K562 (cell line): ENCODE measurements around the gene IL15. TPM values are rescaled to one million over a fixed set of nuclear protein-coding genes. Genes with fewer than 3 reads are reported as not detected.

Experiments used
- ATAC-seq: fragments of 200-7000 bp; cut with Tn5 transposase; 3 replicates; pipeline ENCODE4 v1.9.1; 2020; ENCODE audit warnings: moderate library complexity
- BruUV-seq: library from RNA; stranded (reverse); fragments of 400-500 nt; replicated peaks from 2 replicates; lab custom pipeline; 2021; lab: Mats Ljungman, UMichigan
- CTCF ChIA-PET: fragments of 300-600 bp; formaldehyde crosslinking; extraction: SDS; loops from one replicate; lab custom pipeline; 2021; ENCODE audit warnings: low intra/inter-chr PET ratio; lab: Yijun Ruan, JAX
- POLR2A ChIA-PET: fragments of 300-600, 350-650 bp; sonication (Branson Sonifier 250); formaldehyde crosslinking; extraction: SDS; loops from one replicate; lab custom pipeline; 2021; ENCODE audit warnings: antibody characterized with exemption, inconsistent platforms; lab: Yijun Ruan, JAX
- DNase-seq, 4 experiments: peaks; one replicate each; pipeline versions ENCODE4 v3.0.0 to v3.0.0-alpha.2; 2011 to 2018; ENCODE audit warnings: low spot score in 3 of 4, mixed read lengths in 3 of 4; ENCODE audit errors: extremely low read depth in 1 of 4
- FAIRE-seq: peaks from 2 replicates; lab custom pipeline; 2011; peaks lifted over from hg19 to GRCh38; lab: Jason Lieb, UNC
- H2AFZ ChIP-seq: 2 replicates; pipeline ENCODE4 v1.6.0; 2011; ENCODE audit warnings: low read depth, low read length, control low read depth, inconsistent platforms
- H3K27ac ChIP-seq: fragments of 200-600 bp; 3 replicates; pipeline ENCODE4 v1.8.0; 2011; ENCODE audit warnings: low read depth, mild to moderate bottlenecking, control low read depth, inconsistent platforms, low read length, moderate library complexity, mixed read lengths; ENCODE audit errors: extremely low read depth
- H3K27me3 ChIP-seq, 2 experiments: fragments of 300-600 bp in 1 of 2; 2 replicates in 1 of 2; 3 replicates in 1 of 2; pipeline versions ENCODE4 v1.6.0 to v1.8.0; 2011; ENCODE audit warnings: inconsistent platforms in 2 of 2, low read length in 2 of 2, mild to moderate bottlenecking in 1 of 2, mixed read lengths in 1 of 2, moderate library complexity in 1 of 2; ENCODE audit not compliant: control insufficient read depth in 2 of 2, insufficient read depth in 2 of 2
- H3K36me3 ChIP-seq: fragments of 300-600 bp; 3 replicates; pipeline ENCODE4 v1.8.0; 2011; ENCODE audit warnings: mild to moderate bottlenecking, low read length, inconsistent platforms; ENCODE audit not compliant: control insufficient read depth, insufficient read depth
- H3K4me1 ChIP-seq, 2 experiments: fragments of 200-600 bp in 1 of 2; replicated peaks in 1 of 2; 2 replicates in 1 of 2; 3 replicates in 1 of 2; pipeline versions ENCODE4 v1.5.1 to v1.8.0; 2011; ENCODE audit warnings: inconsistent platforms in 2 of 2, low read length in 2 of 2, mild to moderate bottlenecking in 1 of 2, mixed read lengths in 1 of 2, moderate library complexity in 1 of 2; ENCODE audit not compliant: control insufficient read depth in 2 of 2, insufficient read depth in 2 of 2
- H3K4me2 ChIP-seq: 2 replicates; pipeline ENCODE4 v1.6.1; 2011; ENCODE audit warnings: low read length, control low read depth, inconsistent platforms, mixed read lengths; ENCODE audit not compliant: insufficient read depth
- H3K4me3 ChIP-seq: fragments of 200-600 bp; sonication (generic), shearing (Covaris generic); 2 replicates; pipeline ENCODE4 v1.5.1; 2016; ENCODE audit warnings: control low read depth, inconsistent platforms
- H3K79me2 ChIP-seq: fragments of 200-600 bp; 3 replicates; pipeline ENCODE4 v1.8.0; 2011; ENCODE audit warnings: low read length, inconsistent platforms; ENCODE audit not compliant: control insufficient read depth, insufficient read depth
- H3K9ac ChIP-seq, 2 experiments: 2 replicates each; pipeline versions ENCODE4 v1.6.0 to v1.6.1; 2011; ENCODE audit warnings: low read depth in 2 of 2, low read length in 2 of 2, control low read depth in 1 of 2, inconsistent platforms in 1 of 2, mild to moderate bottlenecking in 1 of 2, mixed read lengths in 1 of 2; ENCODE audit not compliant: insufficient read depth in 1 of 2
- H3K9me1 ChIP-seq: one replicate; pipeline ENCODE4 v1.6.0; 2011; ENCODE audit warnings: inconsistent platforms, mild to moderate bottlenecking, low read length, moderate library complexity; ENCODE audit not compliant: control insufficient read depth, insufficient read depth
- H3K9me3 ChIP-seq: replicated peaks from 2 replicates; pipeline ENCODE4 v1.5.1; 2011; ENCODE audit warnings: low read depth, low read length, inconsistent platforms; ENCODE audit not compliant: control insufficient read depth, insufficient read depth
- H4K20me1 ChIP-seq: replicated peaks from 2 replicates; pipeline ENCODE4 v1.6.1; 2011; ENCODE audit warnings: low read length, inconsistent platforms, mixed read lengths; ENCODE audit not compliant: control insufficient read depth, insufficient read depth
- C11orf30 ChIP-seq: fragments of 450-650 bp; IDR thresholded peaks from 2 replicates; pipeline ENCODE4 v1.6.1; 2016; ENCODE audit warnings: low read depth, mild to moderate bottlenecking
- CSDE1 ChIP-seq, 2 experiments: fragments of 450-650 bp; IDR thresholded peaks; 2 replicates each; pipeline ENCODE4 v1.6.1; 2016; ENCODE audit warnings: mild to moderate bottlenecking in 1 of 2
- DIDO1 ChIP-seq: fragments of 450-650 bp; IDR thresholded peaks from 2 replicates; pipeline ENCODE4 v1.6.1; 2016; ENCODE audit warnings: low read depth, missing biosample characterization, missing genetic modification characterization
- KAT2B ChIP-seq: IDR thresholded peaks from one replicate; pipeline ENCODE4 v1.6.1; 2012; ENCODE audit warnings: low read depth, mild to moderate bottlenecking, control low read depth, inconsistent platforms, low read length, moderate library complexity
- KHSRP ChIP-seq: fragments of 450-650 bp; IDR thresholded peaks from 2 replicates; pipeline ENCODE4 v1.6.1; 2017
- OTX1 ChIP-seq: fragments of 450-650 bp; formaldehyde crosslinking; IDR thresholded peaks from 2 replicates; pipeline ENCODE4 v1.4.0; 2022; ENCODE audit warnings: mild to moderate bottlenecking
- PHF8 ChIP-seq: fragments of 200-600 bp; sonication (generic); IDR thresholded peaks from 2 replicates; pipeline ENCODE4 v1.6.1; 2012; ENCODE audit warnings: mixed run types, mild to moderate bottlenecking, inconsistent platforms, low read length, moderate library complexity, borderline replicate concordance
- PPARD ChIP-seq: fragments of 250-450 bp; sonication (Bioruptor Pico); IDR thresholded peaks from 2 replicates; pipeline ENCODE4 v1.8.0; 2022; ENCODE audit warnings: inconsistent platforms, mild to moderate bottlenecking, moderate library complexity
- RFX7 ChIP-seq: fragments of 250-450 bp; sonication (Bioruptor Pico); IDR thresholded peaks from 2 replicates; pipeline ENCODE4 v1.5.1; 2021; ENCODE audit warnings: mild to moderate bottlenecking
- SIN3A ChIP-seq, 2 experiments: fragments of 150-350 bp in 1 of 2; IDR thresholded peaks; 2 replicates each; pipeline ENCODE4 v1.6.1; 2011 to 2016; ENCODE audit warnings: borderline replicate concordance in 2 of 2, low read depth in 2 of 2, low read length in 2 of 2, mild to moderate bottlenecking in 2 of 2, moderate library complexity in 2 of 2; ENCODE audit not compliant: control insufficient read depth in 1 of 2
- SMARCC2 ChIP-seq: fragments of 450-650 bp; IDR thresholded peaks from 2 replicates; pipeline ENCODE4 v1.6.1; 2017; ENCODE audit warnings: antibody characterized with exemption, moderate library complexity, mild to moderate bottlenecking, low read depth
- SREBF2 ChIP-seq: sonication (generic); formaldehyde crosslinking; IDR thresholded peaks from 2 replicates; pipeline ENCODE4 v1.4.0; 2020; ENCODE audit warnings: mild to moderate bottlenecking, missing genetic modification reagents
- SRSF1 ChIP-seq: fragments of 200-400 bp; formaldehyde crosslinking; IDR thresholded peaks from 2 replicates; pipeline ENCODE4 v1.6.1; 2017; ENCODE audit warnings: mild to moderate bottlenecking, low read depth, low read length, moderate library complexity
- TAF9B ChIP-seq: fragments of 450-650 bp; IDR thresholded peaks from 2 replicates; pipeline ENCODE4 v1.6.1; 2018; ENCODE audit warnings: mild to moderate bottlenecking; ENCODE audit not compliant: partially characterized antibody
- ZNF184 ChIP-seq: sonication (generic); formaldehyde crosslinking; IDR thresholded peaks from 2 replicates; pipeline ENCODE4 v1.5.0; 2020; ENCODE audit warnings: missing genetic modification reagents
- in situ Hi-C: fragments of 300-500 bp; cut with MboI; formaldehyde crosslinking; loops from 4 replicates; pipeline ENCODE4 v1.15.0; 2018; ENCODE audit warnings: inconsistent platforms, mixed read lengths
- intact Hi-C: fragments of 100-400 bp; cut with micrococcal nuclease; formaldehyde crosslinking; loops from 2 replicates; pipeline ENCODE4 v1.14.2; 2022
- polyA plus RNA-seq, 8 experiments: library from polyadenylated mRNA; depleted of rRNA in 4 of 8; stranded (reverse) in 5 of 8; unstranded in 3 of 8; fragments of >200 nt; fragmentation: Nextera tagmentation in 2 of 8; fragmentation: Illumina TruSeq in 1 of 8; extraction: Ambion mirVana in 2 of 8; extraction: Trizol in 1 of 8; gene quantifications; 2 replicates each; pipeline versions ENCODE4 v1.2.1 to v1.2.3, GENCODE V29; 2011 to 2014; ENCODE audit warnings: inconsistent platforms in 1 of 8, missing spikeins in 1 of 8
- total RNA-seq, 7 experiments: library from RNA; depleted of rRNA in 6 of 7; stranded (reverse); fragments of >200 nt in 6 of 7; fragmentation: Illumina TruSeq in 2 of 7; extraction: Trizol in 2 of 7; gene quantifications; 2 replicates each; pipeline versions ENCODE4 v1.2.1 to v1.2.3, GENCODE V29; 2011 to 2021; ENCODE audit warnings: low replicate concordance in 1 of 7
- TF ChIP-seq, protein P1 (sequence below): sonication (generic); formaldehyde crosslinking; IDR thresholded peaks from 2 replicates; pipeline ENCODE4 v1.8.1; 2023; ENCODE audit warnings: mild to moderate bottlenecking, missing genetic modification reagents, moderate library complexity
- TF ChIP-seq, protein P2 (sequence below): fragments of 450-650 bp; IDR thresholded peaks from one replicate; pipeline ENCODE4 v1.6.1; 2018; ENCODE audit warnings: mild to moderate bottlenecking, moderate library complexity; ENCODE audit not compliant: partially characterized antibody

The IL15 gene
- total and polyA plus RNA-seq, 9 of the 15 experiments (the other 6 are each of a cell fraction or from before 2014, with no cell fraction given), result 0.13 to 0.50 (median 0.34) TPM

DNA sequence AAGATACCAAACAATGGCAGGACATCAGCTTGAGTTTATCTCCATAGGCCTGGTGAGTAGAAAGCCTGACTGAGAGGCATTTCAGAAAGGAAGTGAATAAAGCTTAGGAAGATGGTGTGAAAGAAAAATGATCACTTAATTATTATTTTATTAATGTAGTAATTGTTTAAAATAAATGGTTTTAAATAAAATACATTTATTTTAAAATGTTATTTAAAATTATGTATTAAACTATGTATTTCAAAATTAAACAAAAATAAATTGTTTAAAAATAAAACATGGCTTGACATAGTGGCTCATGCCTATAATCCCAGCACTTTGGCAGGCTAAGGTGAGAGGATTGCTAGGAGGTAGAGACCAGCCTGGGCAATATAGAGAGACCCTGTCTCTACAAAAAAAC lies 145.8 kb downstream of the IL15 start:
- Histone ChIP-seq H3K4me2 (no peak overlapping the region), H3K9me3 (no peaks in the 10 kb centered on the region; the same call in 1 of the 2 replicates), H3K4me1 (no peaks in the 10 kb centered on the region), H3K9me1 (no peaks in the 10 kb centered on the region), H3K27ac (no peak overlapping the region), H2AFZ (no peak overlapping the region), H3K9ac (no peak overlapping the region), H3K79me2 (no peaks in the 10 kb centered on the region), H4K20me1 (no peaks in the 10 kb centered on the region), H3K27me3 (no peaks in the 10 kb centered on the region), H3K36me3 (no peaks in the 10 kb centered on the region), H3K4me3 (no peak overlapping the region)
- TF ChIP-seq KAT2B (no peak), OTX1 (CRISPR knock-in tag) (no peak), SRSF1 (no peak), C11orf30 (no peak), SMARCC2 (no peak), ZNF184 (CRISPR knock-in tag) (no peak), KHSRP (no peak), SIN3A (IDR thresholded peaks at IDR 0.05; ENCODE audit: borderline replicate concordance in 2 of 2, control insufficient read depth in 1 of 2, low read depth in 2 of 2, low read length in 2 of 2) (no peak), RFX7 (no peak), TAF9B (no peak), DIDO1 (tag) (no peak), PHF8 (no peak), SREBF2 (CRISPR knock-in tag) (no peak), PPARD (CRISPR knock-in tag) (no peak), CSDE1 (IDR thresholded peaks at IDR 0.05) (no peak)
- TF ChIP-seq, protein P1, sequence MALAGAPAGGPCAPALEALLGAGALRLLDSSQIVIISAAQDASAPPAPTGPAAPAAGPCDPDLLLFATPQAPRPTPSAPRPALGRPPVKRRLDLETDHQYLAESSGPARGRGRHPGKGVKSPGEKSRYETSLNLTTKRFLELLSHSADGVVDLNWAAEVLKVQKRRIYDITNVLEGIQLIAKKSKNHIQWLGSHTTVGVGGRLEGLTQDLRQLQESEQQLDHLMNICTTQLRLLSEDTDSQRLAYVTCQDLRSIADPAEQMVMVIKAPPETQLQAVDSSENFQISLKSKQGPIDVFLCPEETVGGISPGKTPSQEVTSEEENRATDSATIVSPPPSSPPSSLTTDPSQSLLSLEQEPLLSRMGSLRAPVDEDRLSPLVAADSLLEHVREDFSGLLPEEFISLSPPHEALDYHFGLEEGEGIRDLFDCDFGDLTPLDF (CRISPR knock-in tag), result no peak
- TF ChIP-seq, protein P2, sequence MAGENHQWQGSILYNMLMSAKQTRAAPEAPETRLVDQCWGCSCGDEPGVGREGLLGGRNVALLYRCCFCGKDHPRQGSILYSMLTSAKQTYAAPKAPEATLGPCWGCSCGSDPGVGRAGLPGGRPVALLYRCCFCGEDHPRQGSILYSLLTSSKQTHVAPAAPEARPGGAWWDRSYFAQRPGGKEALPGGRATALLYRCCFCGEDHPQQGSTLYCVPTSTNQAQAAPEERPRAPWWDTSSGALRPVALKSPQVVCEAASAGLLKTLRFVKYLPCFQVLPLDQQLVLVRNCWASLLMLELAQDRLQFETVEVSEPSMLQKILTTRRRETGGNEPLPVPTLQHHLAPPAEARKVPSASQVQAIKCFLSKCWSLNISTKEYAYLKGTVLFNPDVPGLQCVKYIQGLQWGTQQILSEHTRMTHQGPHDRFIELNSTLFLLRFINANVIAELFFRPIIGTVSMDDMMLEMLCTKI, result no peak
- ChIA-PET POLR2A (no interaction called here), CTCF (no interaction called here)
- in situ Hi-C loops, result no loop called here
- intact Hi-C loops, result no loop called here
- FAIRE-seq, result no peak
- DNase-seq, result no peak
- ATAC-seq, result no peak
- no TSS peak for BruUV-seq
